Spleen (tissue), 11 donors: ENCODE results near the gene OXA1L. TPM values are rescaled to one million over a fixed set of nuclear protein-coding genes. Genes with fewer than 3 reads are reported as not detected.
"Not testable (repeated sequence)": the region's sequence is repeated elsewhere in the genome, so short reads cannot be mapped to it uniquely, and the experiment has no call there.

Source experiments
- DNase-seq: peaks from one replicate; pipeline ENCODE4 v3.0.0-alpha.2; 2020
- H3K27ac ChIP-seq, 8 donors: fragments of 200-600 bp; sonication (generic) in 7 of 8; 1 replicate in 4 of 8; 2 replicates in 4 of 8; pipeline versions ENCODE4 v1.5.0 to v1.8.0; 2016 to 2021; ENCODE audit warnings: inconsistent platforms in 4 of 8, mild to moderate bottlenecking in 4 of 8, moderate library complexity in 1 of 8
- H3K27me3 ChIP-seq, 7 donors: fragments of 200-600 bp; sonication (generic) in 6 of 7; replicated peaks in 1 of 7; 1 replicate in 4 of 7; 2 replicates in 3 of 7; pipeline versions ENCODE4 v1.5.0 to v1.8.0; 2016 to 2021; ENCODE audit warnings: inconsistent platforms in 3 of 7, mild to moderate bottlenecking in 1 of 7
- H3K36me3 ChIP-seq, 6 donors: fragments of 200-600 bp; sonication (generic) in 5 of 6; 1 replicate in 4 of 6; 2 replicates in 2 of 6; pipeline versions ENCODE4 v1.5.0 to v1.8.0; 2016 to 2021; ENCODE audit warnings: inconsistent platforms in 2 of 6
- H3K4me1 ChIP-seq, 6 donors: fragments of 200-600 bp; sonication (generic) in 5 of 6; 1 replicate in 3 of 6; 2 replicates in 3 of 6; pipeline versions ENCODE4 v1.5.0 to v1.8.0; 2016 to 2021; ENCODE audit warnings: inconsistent platforms in 3 of 6
- H3K4me3 ChIP-seq, 8 donors: fragments of 200-600 bp; sonication (generic) in 7 of 8; 1 replicate in 4 of 8; 2 replicates in 4 of 8; pipeline versions ENCODE4 v1.5.0 to v1.8.0; 2016 to 2021; ENCODE audit warnings: inconsistent platforms in 4 of 8, mild to moderate bottlenecking in 4 of 8, moderate library complexity in 2 of 8
- H3K9me3 ChIP-seq, 8 donors: fragments of 200-600 bp; sonication (generic) in 7 of 8; 1 replicate in 4 of 8; 2 replicates in 4 of 8; pipeline versions ENCODE4 v1.5.0 to v1.8.0; 2016 to 2021; ENCODE audit warnings: inconsistent platforms in 4 of 8
- CTCF ChIP-seq, 11 experiments: fragments of 200-600 bp in 7 of 11; fragments of 450-650 bp in 4 of 11; sonication (generic) in 4 of 11; IDR thresholded peaks in 8 of 11; conservative IDR thresholded peaks in 3 of 11; 1 replicate in 7 of 11; 2 replicates in 4 of 11; pipeline versions ENCODE4 v1.4.0 to v1.8.0; 2016 to 2021; ENCODE audit warnings: antibody characterized with exemption in 11 of 11, inconsistent platforms in 4 of 11, mild to moderate bottlenecking in 1 of 11
- POLR2A ChIP-seq, 3 donors: fragments of 450-650 bp; IDR thresholded peaks; one replicate each; pipeline ENCODE4 v1.5.1; 2017; ENCODE audit warnings: antibody characterized with exemption in 3 of 3, mild to moderate bottlenecking in 1 of 3
- POLR2AphosphoS5 ChIP-seq, 3 donors: sonication (generic); formaldehyde crosslinking; IDR thresholded peaks; one replicate each; pipeline ENCODE4 v1.5.1; 2017; ENCODE audit warnings: antibody characterized with exemption in 3 of 3
- WGBS, 5 donors: extraction: QIAGEN DNeasy Blood & Tissue Kit in 3 of 5; methylation state at CpG; one replicate each; pipeline versions ENCODE4 v1.1.5 to v1.1.7; 2013 to 2018; 5-methylcytosine and 5-hydroxymethylcytosine counted together
- intact Hi-C: fragments of 100-400 bp; cut with DNase I; formaldehyde crosslinking; loops from one replicate; pipeline ENCODE4 v1.15.0; 2023; ENCODE audit warnings: low total_unique reads
- polyA plus RNA-seq, 3 donors: library from polyadenylated mRNA; stranded (reverse); fragments of 200-250 nt; gene quantifications; one replicate each; pipeline ENCODE4 v1.2.1, GENCODE V29; 2013
- total RNA-seq, 7 donors: library from RNA; depleted of rRNA in 3 of 7; stranded (reverse); fragments of >200 nt in 3 of 7; fragmentation: NEBNext Ultra II Directional in 4 of 7; extraction: Animal tissue kit (Norgen Biotek cat#: 25700) in 4 of 7; gene quantifications; one replicate each; pipeline versions ENCODE4 v1.1.0 to v1.2.1, GENCODE V29; 2016 to 2021
- donor health status: healthy with polysubstance abuse.
- donor health status: DM: no; HTN: no; CAD: no; lungs with moderate emphysema.
- donor health status: DM: no; HTN: no; CAD: no.
- donor health status: Bipolar disorder and iron deficiency.
- donor health status: healthy.
- donor health status: DM: no; HTN: no; CAD: no.
- donor health status: DM: yes; HTN: yes; CAD: no.

The OXA1L gene
- total and polyA plus RNA-seq, 10 donors = 73.5 to 133 (median 109) TPM

GRCh38 chr14:22723815-22724214 lies 42.7 kb upstream of the OXA1L start:
- intact Hi-C loops = no loop called here
- no peak overlapping the region for H3K4me3 ChIP-seq
- no peaks in the 10 kb centered on the region for H3K4me1 ChIP-seq
- no peak for DNase-seq
- H3K9me3 ChIP-seq = peaks cover 0 to 14% (median 8%) of the 10 kb centered on the region in 8 donors
- H3K27ac ChIP-seq = no peak overlapping the region
- no peaks in the 10 kb centered on the region for H3K27me3 ChIP-seq
- TF ChIP-seq POLR2A (IDR thresholded peaks at IDR 0.05) (no peak), CTCF (IDR thresholded peaks at IDR 0.05 in 8 of 11, conservative IDR thresholded peaks at IDR 0.05 in 3 of 11) (no peak), POLR2AphosphoS5 (IDR thresholded peaks at IDR 0.05) (no peak)
- 80 to 100% (median 94%) methylated on average over 1 of the region's 1 CpG for WGBS, 5 donors
- no peaks in the 10 kb centered on the region for H3K36me3 ChIP-seq

- H3K4me3 ChIP-seq, H3K36me3 ChIP-seq, H3K27me3 ChIP-seq, DNase-seq, H3K27ac ChIP-seq, H3K4me1 ChIP-seq, intact Hi-C loops: not testable (repeated sequence)
- WGBS, 5 donors = 82 to 92% (median 87%) methylated on average over 7 to 8 of the region's 8 CpGs
- H3K9me3 ChIP-seq = peaks cover 0 to 14% (median 8%) of the 10 kb centered on the region in 8 donors
Measured at GRCh38 chr14:22724847-22725246, 41.6 kb upstream of the OXA1L start.

- WGBS, 5 donors = 59 to 84% (median 75%) methylated on average over 3 of the region's 3 CpGs
- intact Hi-C loops, H3K27me3 ChIP-seq, H3K27ac ChIP-seq, H3K4me3 ChIP-seq, H3K36me3 ChIP-seq, H3K4me1 ChIP-seq, DNase-seq: not testable (repeated sequence)
- peaks cover 0 to 14% (median 8%) of the 10 kb centered on the region in 8 donors for H3K9me3 ChIP-seq
Measured at GRCh38 chr14:22725374-22725773, 41.1 kb upstream of the OXA1L start.

GRCh38 chr14:22726012-22726411 lies 40.5 kb upstream of the OXA1L start:
- intact Hi-C loops = no loop called here
- Histone ChIP-seq H3K36me3 (no peaks in the 10 kb centered on the region), H3K4me3 (no peak overlapping the region), H3K4me1 (no peaks in the 10 kb centered on the region), H3K27ac (no peak overlapping the region), H3K9me3 (peaks cover 0 to 14% (median 8%) of the 10 kb centered on the region in 8 donors), H3K27me3 (no peaks in the 10 kb centered on the region)
- WGBS, 5 donors = 39 to 73% (median 64%) methylated on average over 1 of the region's 1 CpG
- DNase-seq = no peak
- TF ChIP-seq POLR2AphosphoS5 (IDR thresholded peaks at IDR 0.05) = no peak
- TF ChIP-seq CTCF (IDR thresholded peaks at IDR 0.05 in 8 of 11, conservative IDR thresholded peaks at IDR 0.05 in 3 of 11) = no peak
- no peak for TF ChIP-seq POLR2A (IDR thresholded peaks at IDR 0.05)

- H3K4me1 ChIP-seq, intact Hi-C loops, H3K9me3 ChIP-seq, H3K27ac ChIP-seq, DNase-seq, H3K4me3 ChIP-seq, H3K27me3 ChIP-seq, H3K36me3 ChIP-seq: not testable (repeated sequence)
- 82 to 95% (median 93%) methylated on average over 5 of the region's 5 CpGs for WGBS, 5 donors
Measured at GRCh38 chr14:22732062-22732461, 34.4 kb upstream of the OXA1L start.

GRCh38 chr14:22733829-22734228 lies 32.7 kb upstream of the OXA1L start:
- Histone ChIP-seq H3K36me3 (no peaks in the 10 kb centered on the region), H3K27ac (no peak overlapping the region), H3K27me3 (no peaks in the 10 kb centered on the region), H3K4me1 (no peaks in the 10 kb centered on the region), H3K9me3 (no peaks in the 10 kb centered on the region), H3K4me3 (no peak overlapping the region)
- intact Hi-C loops = no loop called here
- TF ChIP-seq POLR2AphosphoS5 (IDR thresholded peaks at IDR 0.05) (no peak), POLR2A (IDR thresholded peaks at IDR 0.05) (no peak), CTCF (IDR thresholded peaks at IDR 0.05 in 8 of 11, conservative IDR thresholded peaks at IDR 0.05 in 3 of 11) (no peak)
- DNase-seq = no peak
- WGBS, 5 donors = 63 to 94% (median 84%) methylated on average over 2 of the region's 2 CpGs
